SU-DHL-6 (cell line): Measurements from ENCODE around the gene CDRT15L2.

Experiments used
- CTCF ChIP-seq: fragments of 200-600 bp; sonication (generic); IDR thresholded peaks from one replicate; pipeline ENCODE4 v1.5.1; 2017; ENCODE audit warnings: antibody characterized with exemption, mild to moderate bottlenecking, low read length, moderate library complexity; ENCODE audit not compliant: insufficient read depth, poor library complexity, severe bottlenecking
- EZH2phosphoT487 ChIP-seq: fragments of 200-600 bp; sonication (generic), shearing (Covaris generic); conservative IDR thresholded peaks from 2 replicates; pipeline ENCODE4 v1.6.1; 2018; ENCODE audit warnings: mild to moderate bottlenecking, antibody characterized with exemption, low read length, moderate library complexity, mixed read lengths

GRCh38 chr17:20613905-20614304 is 34.4 kb downstream of the CDRT15L2 start:
- TF ChIP-seq CTCF: no peak
- TF ChIP-seq EZH2phosphoT487: no peak
